ENCODE results near the gene ADISSP. TPM values are rescaled to one million over a fixed set of nuclear protein-coding genes. Genes with fewer than 3 reads are reported as not detected.

The ADISSP gene
- total RNA-seq, 1 donor from 2014 or later, result 27.7 TPM

DNA sequence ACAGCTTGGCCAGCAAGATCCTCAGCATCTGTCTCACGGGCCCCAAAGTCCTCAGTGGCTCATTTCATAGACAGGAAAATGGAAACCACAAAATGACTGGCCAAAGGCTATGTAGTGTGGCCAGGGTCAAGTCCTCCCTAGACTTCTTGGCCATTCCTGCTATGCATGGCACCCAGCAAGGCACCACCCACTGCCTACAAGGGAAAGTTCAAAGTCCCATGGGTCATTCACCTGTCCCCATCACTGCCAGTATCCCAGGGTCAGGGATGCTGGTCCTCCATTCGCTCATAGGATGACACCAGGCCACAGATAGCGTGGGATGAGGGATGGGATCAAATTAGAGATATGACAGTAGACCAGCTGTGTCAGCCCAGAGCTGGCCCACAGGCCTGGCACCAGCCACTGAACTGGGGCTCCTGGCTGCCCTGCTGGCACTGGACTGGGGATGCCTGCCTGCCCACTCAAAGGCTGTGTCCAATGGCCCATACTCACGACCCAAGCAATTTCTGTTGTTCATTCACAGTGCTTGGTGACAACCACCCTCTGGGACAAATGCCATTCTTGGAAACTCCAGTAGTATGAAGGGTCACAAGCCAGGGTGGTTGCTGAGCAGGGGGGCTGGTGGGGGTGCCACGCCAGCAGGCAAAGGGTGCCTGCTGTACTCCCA, 11.6 kb downstream of the ADISSP start:
- DNase-seq (ENCODE audit: extremely low read depth, low read depth, low spot score), result no peak

DNA sequence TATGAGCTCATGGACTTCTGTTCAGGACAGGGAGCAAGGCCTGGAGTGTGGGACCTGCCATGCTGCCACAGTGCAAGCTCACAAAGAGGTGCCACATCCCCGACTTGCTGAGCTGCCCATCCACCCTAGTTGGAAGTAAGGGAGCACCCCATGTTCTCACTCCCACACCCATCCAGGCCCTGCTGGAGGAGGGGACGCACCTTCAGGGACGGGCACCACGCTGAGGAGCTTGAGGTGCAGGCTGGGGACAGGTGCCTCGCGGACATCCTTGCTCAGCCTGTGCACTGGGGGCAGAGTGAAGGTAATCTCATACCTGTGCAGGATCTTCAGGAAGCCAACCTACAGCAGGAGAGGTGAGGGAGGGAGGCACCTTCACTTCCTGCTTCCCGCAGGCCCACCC, 12.3 kb downstream of the ADISSP start:
- DNase-seq (ENCODE audit: extremely low read depth, low read depth, low spot score), result no peak

DNA sequence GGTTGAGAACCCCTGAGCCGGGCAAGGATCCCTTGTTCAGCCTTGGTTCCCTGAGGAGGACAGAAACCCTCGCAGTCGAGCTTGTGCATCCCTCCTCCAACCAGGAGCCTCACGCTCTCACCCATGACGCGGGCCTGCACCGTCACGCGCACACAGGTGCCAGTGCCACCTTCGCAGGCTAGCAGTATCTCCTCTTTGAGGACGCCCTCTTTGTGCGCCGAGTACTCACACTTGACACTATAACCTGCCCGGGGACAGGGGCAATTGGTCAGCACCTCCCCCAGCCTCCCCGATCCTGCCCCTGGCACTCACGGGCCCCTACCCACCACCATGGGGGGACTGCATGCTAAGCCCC, 13.3 kb downstream of the ADISSP start:
- DNase-seq (ENCODE audit: extremely low read depth, low read depth, low spot score), result no peak

DNA sequence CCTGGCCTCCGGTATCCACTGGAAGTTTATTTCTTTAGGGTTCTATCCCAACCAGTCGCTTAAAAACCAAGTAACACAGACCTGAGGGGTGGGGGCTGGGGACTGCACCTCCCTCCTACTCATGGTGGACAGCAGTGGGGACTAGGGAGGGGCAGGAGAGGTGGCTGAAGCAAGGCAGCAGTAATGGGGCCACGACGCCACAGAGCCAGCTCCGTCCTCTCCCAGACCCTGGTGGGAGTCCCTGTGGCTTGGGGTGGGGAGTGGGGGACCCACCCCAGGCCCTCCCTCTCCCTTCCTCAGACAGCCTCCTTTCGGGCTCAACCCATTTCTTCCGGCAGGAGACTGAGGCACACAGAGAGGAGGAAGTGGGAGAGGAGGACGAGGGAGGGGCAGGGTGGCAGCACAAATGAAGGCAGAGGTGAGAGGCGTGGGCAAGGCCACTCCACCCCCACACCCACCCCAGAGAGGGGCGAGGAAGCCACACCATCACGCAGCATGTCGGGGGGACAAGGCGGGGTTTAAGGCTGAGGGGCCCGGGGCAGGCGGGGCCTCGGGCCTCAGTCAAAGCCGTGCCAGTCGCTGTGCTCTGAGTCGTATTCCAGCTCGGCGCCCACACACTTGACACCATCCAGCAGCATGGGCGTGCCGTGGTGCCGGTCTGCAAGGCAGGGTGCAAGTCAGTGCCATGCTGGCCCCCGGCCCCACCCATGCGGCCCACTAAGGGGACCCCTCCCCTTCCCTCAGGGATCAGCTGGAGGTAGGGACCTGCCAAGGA, 13.9 kb downstream of the ADISSP start:
- DNase-seq (ENCODE audit: extremely low read depth, low read depth, low spot score), result no peak

DNA sequence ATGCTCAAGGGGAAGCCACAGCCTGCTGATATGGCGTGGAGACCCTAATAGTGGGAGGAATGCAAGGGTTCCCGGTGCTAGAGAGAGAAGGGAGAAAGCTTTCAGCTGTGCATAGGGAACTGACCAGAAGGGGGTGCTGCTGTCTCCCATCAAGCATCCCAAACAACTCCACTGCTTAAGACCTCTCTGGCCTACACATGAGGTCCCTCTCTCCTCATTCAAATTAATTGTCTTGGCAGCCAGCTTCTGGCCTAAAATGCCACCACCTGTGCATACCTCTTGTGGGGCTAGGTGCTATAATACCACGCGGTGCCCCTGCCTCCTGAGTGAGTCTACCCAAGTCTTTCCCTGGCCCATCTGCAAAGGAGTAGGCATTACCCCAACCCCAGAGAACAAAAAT, 14.5 kb downstream of the ADISSP start:
- peak; percentile 50 for DNase-seq (ENCODE audit: extremely low read depth, low read depth, low spot score)

DNA sequence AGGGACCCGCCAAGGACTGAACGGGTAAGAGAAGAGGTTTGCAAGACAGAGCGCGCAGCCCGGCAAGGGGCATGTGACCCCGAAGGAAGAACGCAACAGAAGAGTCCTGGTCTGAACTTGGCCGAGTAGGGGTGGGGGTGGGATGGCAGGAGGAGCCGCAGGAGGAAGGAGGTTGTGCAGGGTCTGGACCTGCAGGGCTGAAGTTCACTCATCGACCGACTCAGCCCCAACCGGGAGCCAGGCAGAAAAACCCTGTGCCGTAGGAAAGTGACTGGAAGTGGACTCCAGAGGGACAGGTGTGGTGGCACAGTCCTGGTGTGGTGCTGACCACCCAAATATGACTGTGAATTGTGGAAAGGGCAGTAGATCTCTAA, 15.2 kb downstream of the ADISSP start:
- no peak for DNase-seq (ENCODE audit: extremely low read depth, low read depth, low spot score)

DNA sequence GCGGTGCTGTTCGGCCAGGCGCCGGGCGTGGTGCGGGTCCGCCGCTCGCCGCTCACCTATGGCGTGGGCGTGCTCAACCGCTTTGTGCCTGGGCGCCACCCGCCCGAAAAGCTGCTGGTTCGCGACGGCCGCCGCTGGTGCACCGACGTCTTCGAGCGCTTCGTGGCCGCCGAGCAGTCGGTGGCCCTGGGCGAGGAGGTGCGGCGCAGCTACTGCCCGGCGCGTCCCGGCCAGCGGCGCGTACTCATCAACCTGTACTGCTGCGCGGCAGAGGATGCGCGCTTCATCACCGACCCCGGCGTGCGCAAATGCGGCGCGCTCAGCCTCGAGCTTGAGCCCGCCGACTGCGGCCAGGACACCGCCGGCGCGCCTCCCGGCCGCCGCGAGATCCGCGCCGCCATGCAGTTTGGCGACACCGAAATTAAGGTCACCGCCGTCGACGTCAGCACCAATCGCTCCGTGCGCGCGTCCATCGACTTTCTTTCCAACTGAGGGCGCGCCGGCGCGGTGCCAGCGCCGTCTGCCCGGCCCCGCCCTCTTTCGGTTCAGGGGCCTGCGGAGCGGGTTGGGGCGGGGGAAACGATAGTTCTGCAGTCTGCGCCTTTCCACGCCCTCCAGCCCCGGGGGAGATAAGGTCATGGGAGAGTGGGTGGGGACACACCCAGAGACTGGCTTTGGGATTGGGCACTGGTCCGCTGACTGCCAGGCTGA, 15.7 kb downstream of the ADISSP start:
- no peak for DNase-seq (ENCODE audit: extremely low read depth, low read depth, low spot score)

DNA sequence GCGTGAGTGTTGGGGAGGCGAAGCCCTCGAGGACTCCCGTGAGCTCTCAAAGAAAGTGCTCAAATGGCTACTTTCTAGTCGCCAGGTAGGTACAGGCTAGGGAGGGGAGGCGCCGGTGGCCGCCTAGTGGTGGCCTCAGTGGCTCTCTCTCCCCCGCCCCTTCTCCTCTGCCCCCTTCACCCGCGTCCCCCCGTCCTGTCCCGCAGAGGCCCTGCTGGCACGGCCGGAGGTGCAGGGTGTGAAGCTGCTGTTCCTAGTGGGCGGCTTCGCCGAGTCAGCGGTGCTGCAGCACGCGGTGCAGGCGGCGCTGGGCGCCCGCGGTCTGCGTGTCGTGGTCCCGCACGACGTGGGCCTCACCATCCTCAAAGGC, 16.3 kb downstream of the ADISSP start:
- DNase-seq (ENCODE audit: extremely low read depth, low read depth, low spot score), result no peak

DNA sequence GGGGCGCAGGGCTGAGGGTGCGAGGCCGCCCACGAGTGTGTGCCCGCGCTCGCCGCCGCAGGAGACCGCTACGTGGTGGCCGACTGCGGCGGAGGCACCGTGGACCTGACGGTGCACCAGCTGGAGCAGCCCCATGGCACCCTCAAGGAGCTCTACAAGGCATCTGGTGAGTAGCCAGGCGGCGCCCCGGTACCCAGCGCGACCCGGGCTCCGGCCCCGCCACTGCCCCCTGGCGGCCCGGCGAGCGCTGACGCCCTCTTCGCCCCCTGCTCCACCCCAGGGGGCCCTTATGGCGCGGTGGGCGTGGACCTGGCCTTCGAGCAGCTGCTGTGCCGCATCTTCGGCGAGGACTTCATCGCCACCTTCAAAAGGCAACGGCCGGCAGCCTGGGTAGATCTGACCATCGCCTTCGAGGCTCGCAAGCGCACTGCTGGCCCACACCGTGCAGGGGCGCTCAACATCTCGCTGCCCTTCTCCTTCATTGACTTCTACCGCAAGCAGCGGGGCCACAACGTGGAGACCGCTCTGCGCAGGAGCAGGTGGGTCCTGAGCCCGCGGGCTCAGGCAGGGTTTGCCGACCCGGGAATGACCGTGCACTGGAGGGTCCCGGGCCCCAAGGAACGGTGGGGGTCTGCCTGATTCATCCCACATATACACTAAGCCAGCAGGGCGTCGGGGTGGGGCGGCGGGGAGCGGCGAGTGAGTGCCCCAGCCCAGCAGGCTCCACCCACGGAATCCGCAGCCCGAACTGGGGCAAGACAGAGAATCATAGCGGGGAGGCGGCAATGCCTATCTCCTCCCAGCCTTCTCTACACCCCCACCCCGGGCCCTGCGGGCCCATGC, 17.6 kb downstream of the ADISSP start:
- no peak for DNase-seq (ENCODE audit: extremely low read depth, low read depth, low spot score)

DNA sequence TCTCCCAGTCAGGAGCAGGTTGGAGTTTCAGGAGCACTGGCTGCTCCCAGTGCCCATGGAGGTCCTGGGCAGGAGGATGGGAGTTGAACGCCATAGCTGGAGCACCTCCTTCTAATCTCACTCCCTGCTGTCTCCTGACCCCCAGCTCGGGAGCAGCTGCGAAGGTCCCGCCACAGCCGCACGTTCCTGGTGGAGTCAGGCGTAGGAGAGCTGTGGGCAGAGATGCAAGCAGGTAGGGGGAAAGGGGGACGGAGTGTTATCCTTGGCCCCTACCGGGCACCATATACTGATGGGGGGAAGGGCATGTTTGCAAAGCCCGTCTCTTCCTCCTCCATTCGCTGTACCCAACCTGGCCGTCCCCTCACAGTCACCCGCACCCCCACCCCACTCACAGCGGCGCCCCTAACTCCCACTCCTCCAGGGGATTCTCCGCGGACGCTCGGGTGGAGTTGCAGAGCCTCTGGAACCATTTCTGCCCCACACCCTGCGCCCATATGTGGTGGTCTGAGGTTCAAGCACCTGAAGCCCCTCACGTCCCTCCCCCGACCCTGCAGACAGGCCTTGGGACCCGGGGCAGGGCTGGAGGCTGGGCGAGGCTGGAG, 18.4 kb downstream of the ADISSP start:
- DNase-seq (ENCODE audit: extremely low read depth, low read depth, low spot score), result no peak

DNA sequence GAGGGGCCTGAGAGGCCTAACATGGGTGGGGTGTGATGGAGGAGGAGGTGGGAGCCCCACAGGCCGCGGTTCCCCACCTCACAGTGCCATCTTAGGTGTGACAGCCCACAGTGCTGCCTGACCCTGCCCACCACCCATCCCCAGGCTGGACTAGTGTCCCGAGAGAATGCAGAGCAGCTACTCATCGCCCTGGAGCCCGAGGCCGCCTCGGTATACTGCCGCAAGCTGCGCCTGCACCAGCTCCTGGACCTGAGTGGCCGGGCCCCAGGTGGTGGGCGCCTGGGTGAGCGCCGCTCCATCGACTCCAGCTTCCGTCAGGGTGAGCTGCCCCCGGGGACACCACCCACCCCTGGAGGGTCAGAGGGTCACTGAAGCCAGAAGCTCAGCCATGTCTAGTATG, 19.5 kb downstream of the ADISSP start:
- no peak for DNase-seq (ENCODE audit: extremely low read depth, low read depth, low spot score)

DNA sequence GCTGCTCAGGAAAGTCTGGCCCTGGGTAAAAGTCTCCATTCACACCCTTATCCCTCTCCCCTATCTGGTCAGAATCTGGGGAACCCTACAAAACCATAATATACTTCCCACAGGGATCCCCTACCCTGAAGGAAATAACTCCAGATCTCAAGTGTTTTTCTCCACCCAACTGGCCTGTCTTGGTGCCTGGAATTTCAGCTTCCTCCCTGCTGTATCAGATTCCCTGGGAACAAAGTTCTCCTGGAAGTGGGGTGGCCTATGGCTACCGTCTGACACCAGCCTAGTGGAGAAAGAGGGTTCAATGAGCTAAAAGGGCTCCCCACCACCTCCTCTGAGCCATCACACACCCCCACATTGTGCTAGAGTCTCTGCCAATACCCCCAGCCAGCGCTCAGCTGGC, 20.1 kb downstream of the ADISSP start:
- no peak for DNase-seq (ENCODE audit: extremely low read depth, low read depth, low spot score)

DNA sequence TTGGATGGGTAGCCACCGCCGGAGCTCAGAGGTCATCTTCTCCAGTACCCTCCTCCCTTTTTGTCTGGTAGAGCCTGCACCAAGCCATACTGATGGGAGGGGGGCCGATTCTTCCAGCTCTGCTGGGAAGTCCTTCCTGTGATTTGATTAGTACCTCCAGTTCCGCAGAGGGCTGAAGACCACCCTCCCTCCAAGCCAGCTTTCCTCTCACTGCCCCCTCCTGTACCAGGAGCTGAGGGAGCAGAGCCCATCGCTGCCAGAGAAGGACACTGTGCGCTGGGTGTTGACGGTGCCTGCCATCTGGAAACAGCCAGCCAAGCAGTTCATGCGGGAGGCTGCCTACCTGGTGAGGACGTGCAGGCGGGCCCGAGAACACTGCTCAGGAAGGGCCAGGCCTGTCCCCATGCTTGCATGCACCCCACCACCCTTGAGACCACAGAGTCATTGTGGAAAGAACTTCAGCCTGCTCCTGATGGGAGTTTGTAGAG, 21.8 kb downstream of the ADISSP start:
- no peak for DNase-seq (ENCODE audit: extremely low read depth, low read depth, low spot score)

DNA sequence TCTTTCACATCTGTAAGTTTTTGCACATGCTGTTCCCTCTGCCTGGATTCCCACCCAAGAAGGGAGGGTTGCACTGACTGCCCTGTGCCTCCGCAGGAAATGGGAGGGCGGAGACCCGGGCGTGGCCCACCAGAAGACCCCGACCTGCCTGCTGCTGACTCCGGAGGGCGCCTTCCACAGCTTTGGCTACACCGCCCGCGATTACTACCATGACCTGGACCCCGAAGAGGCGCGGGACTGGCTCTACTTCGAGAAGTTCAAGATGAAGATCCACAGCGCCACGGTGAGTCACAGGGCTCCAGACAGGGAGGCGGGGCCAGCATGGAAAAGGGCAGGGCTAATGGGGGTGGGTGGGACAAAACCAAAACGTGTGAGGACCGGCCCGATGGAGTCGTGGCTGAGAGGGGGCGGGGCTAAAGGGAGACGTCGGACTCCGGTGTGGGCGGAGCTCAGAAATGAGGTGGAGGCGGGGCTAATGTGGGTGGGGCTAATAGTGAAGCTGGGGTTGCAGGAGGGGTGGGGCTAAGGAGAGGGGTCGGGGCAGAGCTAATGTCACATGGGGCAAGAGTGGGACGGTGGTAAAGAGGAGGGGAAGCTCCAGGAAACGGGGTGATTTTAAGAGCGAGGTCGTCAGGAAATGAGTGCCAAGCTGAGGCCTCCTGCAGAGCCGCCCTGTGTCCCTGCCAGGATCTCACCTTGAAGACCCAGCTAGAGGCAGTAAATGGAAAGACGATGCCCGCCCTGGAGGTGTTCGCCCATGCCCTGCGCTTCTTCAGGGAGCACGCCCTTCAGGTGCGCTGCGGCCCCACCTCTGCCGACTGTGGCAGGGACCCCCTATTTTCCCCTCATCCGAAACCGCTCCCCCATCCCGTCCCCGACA, 22.5 kb downstream of the ADISSP start:
- DNase-seq (ENCODE audit: extremely low read depth, low read depth, low spot score), result no peak

DNA sequence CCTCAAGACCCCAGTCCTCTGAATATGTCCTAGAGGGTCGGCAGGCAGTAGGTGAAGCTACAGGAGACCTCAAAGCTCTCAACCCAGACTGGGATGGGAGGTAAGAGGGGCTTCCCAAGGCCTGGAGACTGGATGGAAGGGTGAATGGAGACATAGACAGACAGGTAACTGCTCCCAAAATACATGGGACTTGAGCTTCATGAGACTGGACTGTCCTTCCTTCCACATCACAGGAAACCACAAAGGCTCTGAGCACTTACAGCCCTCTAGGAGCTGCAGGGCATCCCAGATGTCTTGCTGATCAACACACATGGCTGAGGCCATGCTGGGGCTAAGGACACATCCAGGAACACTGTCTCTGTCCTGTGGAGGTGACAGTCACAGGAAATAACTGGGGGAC, 23.5 kb downstream of the ADISSP start:
- DNase-seq (ENCODE audit: extremely low read depth, low read depth, low spot score), result no peak

DNA sequence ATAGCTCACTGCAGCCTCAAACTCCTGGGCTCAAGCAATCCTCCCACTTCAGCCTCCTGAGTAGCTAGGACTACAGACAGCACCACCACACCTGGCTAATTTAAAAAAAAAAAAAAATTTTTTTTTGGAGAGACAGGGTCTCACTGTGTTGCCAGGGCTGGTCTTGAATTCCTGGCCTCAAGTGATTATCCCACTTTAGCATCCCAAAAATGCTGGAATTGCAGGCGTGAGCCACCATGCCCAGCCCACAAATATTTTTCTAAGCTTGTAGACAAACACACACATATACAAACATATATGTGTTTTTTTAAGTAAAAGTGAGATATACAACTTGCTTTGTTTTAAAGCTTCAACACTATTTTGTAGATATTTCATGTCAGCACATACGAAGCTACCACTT, 24.3 kb downstream of the ADISSP start:
- DNase-seq (ENCODE audit: extremely low read depth, low read depth, low spot score), result no peak

DNA sequence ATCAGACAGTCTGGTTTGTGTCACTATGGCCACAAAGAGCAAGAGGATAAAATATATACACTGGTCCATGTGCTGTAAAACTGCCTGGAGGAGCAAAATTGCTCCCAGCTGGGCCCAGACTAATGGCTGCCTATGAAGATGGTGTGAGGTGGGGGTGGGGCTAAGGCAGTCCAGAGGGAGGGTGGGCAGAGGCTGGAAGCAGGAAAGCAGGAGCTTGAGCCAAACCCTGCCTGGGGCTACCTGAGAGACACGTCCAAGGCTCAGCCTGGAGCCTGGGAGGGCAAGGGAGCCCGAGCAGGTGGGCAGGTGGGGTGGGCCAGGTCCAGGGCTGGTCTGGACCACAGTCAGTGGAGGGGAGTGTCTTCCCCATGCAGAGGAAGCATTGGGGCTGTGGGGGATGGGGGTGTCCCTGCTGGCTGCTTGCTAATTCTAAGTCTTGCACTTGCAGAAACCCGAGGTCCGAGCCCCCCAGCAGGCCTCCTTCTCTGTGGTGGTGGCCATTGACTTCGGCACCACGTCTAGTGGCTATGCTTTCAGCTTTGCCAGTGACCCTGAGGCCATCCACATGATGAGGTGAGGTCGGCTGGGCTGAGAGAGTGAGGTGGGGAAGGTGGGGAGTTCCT, 25.6 kb downstream of the ADISSP start:
- DNase-seq (ENCODE audit: extremely low read depth, low read depth, low spot score), result no peak

DNA sequence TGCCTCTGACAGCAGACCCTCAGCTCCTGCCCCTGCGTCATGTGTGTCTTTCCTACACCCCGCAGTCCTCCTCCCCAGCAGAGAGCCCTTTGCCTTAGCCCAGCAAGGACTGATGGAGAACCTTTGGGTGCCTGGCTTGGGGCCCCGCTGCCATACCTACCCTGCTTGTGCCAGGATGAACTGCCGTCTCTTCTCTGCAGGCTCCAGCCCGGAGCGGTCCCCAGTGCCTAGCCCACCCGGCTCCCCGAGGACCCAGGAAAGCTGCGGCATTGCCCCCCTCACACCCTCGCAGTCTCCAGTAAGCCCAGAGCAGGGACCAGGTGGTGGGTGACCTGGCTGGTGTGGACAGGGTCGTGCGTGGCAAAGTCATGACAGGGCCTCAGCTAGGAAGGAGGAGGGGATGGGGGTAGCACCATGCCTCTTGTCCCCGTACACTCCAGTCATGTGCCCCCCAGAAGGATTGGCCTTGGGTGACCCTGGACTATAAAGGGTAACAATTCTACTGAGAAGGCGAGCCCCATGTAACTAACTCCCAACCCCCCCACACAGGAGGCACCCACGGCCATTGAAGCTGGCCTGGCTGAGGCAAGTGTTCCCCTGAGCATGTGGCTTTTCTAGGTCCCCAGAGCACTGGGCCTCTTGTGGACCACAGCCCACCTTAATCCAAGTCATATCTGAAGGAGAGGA, 26.8 kb downstream of the ADISSP start:
- DNase-seq (ENCODE audit: extremely low read depth, low read depth, low spot score), result no peak
